ENCODE data around the gene SLAMF8. TPM values are rescaled to one million over a fixed set of nuclear protein-coding genes. Genes with fewer than 3 reads are reported as not detected.

The SLAMF8 gene
- total RNA-seq, 1 donor from 2014 or later: not detected

DNA sequence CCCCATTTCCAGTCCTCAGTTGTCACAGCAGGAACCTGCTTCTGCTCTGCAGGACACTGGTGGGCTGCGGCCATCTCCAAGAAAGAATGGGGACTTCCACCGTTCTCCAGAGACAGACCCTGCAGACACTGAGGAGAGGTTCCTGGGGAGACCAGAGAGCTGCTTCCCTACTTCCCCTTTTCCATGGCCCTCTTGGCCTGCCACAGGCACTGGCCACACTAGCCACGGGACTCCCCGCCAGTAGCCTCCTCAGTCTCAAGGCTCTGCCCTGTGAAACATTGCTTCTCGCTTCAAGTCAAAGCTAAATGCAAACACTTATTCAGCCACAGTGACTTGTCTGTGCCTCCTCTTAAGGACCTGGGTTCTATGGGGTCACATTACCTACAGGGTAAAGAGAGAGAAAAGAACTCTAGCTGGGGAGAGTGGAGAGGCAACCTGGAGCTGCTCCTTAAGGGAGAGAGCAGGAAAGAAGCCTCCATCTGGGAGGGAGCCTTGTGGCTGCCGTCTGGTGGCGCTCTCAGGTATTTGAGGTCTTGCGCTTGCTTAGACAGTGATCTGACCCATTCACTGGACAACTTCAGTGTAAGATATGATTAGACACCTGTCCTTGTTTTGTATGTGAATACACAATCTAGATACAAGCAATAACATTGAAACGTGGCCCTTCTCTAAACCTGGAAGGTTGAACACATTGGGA, 5.4 kb upstream of the SLAMF8 start:
- H3K36me3 Mint-ChIP-seq (ENCODE audit: low read depth): no peaks in the 10 kb centered on the region
- DNase-seq (ENCODE audit: low read depth, low spot score): no peak
- H3K4me3 Mint-ChIP-seq: no peak overlapping the region
- no peak overlapping the region for H3K27ac Mint-ChIP-seq (ENCODE audit: unreplicated experiment)
- no peaks in the 10 kb centered on the region for H3K9me3 Mint-ChIP-seq
- H3K4me1 Mint-ChIP-seq: no peaks in the 10 kb centered on the region
- peaks cover 50% of the 10 kb centered on the region for H3K27me3 Mint-ChIP-seq (ENCODE audit: low read depth)
- TF ChIP-seq, protein P1, sequence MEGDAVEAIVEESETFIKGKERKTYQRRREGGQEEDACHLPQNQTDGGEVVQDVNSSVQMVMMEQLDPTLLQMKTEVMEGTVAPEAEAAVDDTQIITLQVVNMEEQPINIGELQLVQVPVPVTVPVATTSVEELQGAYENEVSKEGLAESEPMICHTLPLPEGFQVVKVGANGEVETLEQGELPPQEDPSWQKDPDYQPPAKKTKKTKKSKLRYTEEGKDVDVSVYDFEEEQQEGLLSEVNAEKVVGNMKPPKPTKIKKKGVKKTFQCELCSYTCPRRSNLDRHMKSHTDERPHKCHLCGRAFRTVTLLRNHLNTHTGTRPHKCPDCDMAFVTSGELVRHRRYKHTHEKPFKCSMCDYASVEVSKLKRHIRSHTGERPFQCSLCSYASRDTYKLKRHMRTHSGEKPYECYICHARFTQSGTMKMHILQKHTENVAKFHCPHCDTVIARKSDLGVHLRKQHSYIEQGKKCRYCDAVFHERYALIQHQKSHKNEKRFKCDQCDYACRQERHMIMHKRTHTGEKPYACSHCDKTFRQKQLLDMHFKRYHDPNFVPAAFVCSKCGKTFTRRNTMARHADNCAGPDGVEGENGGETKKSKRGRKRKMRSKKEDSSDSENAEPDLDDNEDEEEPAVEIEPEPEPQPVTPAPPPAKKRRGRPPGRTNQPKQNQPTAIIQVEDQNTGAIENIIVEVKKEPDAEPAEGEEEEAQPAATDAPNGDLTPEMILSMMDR (conservative IDR thresholded peaks at IDR 0.05): no peak

DNA sequence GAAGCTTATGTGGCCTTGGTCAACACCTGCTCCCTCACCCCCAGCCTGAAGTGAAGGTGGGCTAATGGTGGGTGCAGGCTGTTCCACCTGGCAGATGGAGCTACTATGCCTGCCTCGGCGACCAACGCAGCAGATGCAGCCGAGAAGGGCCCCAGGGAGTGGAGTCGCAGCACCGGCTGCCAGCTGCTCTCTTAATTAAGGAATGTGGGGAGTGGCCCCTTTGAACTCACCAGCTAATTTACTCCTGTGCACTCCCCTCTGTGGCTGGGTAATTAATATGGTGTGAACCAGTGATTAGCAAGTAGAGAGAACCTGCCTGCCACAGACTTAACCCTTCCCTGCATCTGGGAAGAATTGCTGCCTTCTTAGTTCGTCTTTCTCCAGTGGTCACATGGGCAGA, 3.3 kb upstream of the SLAMF8 start:
- TF ChIP-seq, protein P1 (conservative IDR thresholded peaks at IDR 0.05): no peak
- DNase-seq (ENCODE audit: low read depth, low spot score): no peak
- H3K36me3 Mint-ChIP-seq (ENCODE audit: low read depth): no peaks in the 10 kb centered on the region
- H3K27me3 Mint-ChIP-seq (ENCODE audit: low read depth): peaks cover 50% of the 10 kb centered on the region
- H3K9me3 Mint-ChIP-seq: no peaks in the 10 kb centered on the region
- no peak overlapping the region for H3K27ac Mint-ChIP-seq (ENCODE audit: unreplicated experiment)
- H3K4me1 Mint-ChIP-seq: no peaks in the 10 kb centered on the region
- H3K4me3 Mint-ChIP-seq: no peak overlapping the region

DNA sequence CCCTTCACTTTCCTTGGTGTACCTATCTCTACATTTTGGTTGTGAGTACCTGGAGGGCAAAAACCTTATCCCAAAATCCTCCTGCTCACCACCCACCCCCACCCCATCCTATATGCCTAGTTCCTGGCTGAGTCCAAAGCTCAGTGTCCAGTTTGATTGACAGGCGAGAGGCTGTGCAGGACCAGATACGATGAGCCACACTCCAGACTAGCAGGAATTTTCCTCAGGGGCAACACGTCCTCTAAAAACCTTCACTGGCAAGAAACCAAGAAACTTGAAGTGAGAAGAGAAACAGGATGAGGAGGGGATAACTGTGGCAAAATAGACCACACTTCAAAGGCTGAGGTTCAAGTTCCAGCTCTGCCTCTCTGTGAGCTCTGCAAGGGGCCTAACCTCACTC, 1.1 kb upstream of the SLAMF8 start:
- Mint-ChIP-seq H3K27me3 (ENCODE audit: low read depth) (peaks cover 50% of the 10 kb centered on the region), H3K27ac (ENCODE audit: unreplicated experiment) (no peak overlapping the region), H3K9me3 (no peaks in the 10 kb centered on the region), H3K36me3 (ENCODE audit: low read depth) (no peaks in the 10 kb centered on the region), H3K4me3 (no peak overlapping the region), H3K4me1 (no peaks in the 10 kb centered on the region)
- no peak for DNase-seq (ENCODE audit: low read depth, low spot score)
- TF ChIP-seq, protein P1 (conservative IDR thresholded peaks at IDR 0.05): no peak

DNA sequence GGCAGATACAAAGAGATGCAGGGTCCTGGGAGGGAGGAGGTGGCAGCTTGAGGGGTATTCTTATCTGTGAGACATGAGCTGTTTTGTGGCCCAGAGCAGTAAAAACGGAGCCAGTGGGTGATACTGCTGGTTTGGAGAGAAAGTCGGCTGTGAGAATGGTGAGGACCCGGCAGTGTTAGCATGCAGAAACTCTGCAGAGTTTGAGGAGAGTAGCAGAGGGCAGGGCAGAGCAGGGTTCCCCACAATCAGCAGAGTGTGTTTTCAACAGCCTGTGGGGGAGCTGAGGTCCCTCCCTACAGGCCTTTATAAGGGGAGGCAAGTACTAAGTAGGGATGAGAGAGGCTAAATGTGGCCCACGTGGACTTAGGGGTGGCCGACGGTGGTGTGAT, 423 bp downstream of the SLAMF8 start:
- no peaks in the 10 kb centered on the region for H3K9me3 Mint-ChIP-seq
- peaks cover 3% of the 10 kb centered on the region for H3K4me1 Mint-ChIP-seq
- no peak for DNase-seq (ENCODE audit: low read depth, low spot score)
- no peaks in the 10 kb centered on the region for H3K36me3 Mint-ChIP-seq (ENCODE audit: low read depth)
- TF ChIP-seq, protein P1 (conservative IDR thresholded peaks at IDR 0.05): no peak
- peaks cover 38% of the 10 kb centered on the region for H3K27me3 Mint-ChIP-seq (ENCODE audit: low read depth)
- no peak overlapping the region for H3K4me3 Mint-ChIP-seq
- no peak overlapping the region for H3K27ac Mint-ChIP-seq (ENCODE audit: unreplicated experiment)

DNA sequence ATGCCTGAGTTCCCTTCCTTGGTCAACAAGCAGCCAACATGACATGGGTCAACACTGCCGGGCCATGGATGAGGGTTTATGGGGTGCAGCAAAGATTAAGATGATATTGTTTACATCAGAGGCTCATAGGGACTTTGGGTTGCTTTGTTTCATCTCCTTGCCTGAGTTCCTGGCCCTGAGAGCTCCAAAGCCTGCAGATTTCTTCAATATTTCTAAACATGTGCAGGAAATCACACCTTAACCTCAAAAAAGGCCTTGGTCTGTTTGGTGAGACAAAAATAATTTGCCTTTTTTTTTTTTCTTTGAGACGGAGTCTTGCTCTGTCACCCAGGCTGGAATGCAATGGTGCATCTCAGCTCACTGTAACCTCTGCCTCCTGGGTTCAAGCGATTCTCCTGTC, 876 bp downstream of the SLAMF8 start:
- no peaks in the 10 kb centered on the region for H3K9me3 Mint-ChIP-seq
- TF ChIP-seq, protein P1 (conservative IDR thresholded peaks at IDR 0.05): no peak
- H3K27ac Mint-ChIP-seq (ENCODE audit: unreplicated experiment): no peak overlapping the region
- H3K27me3 Mint-ChIP-seq (ENCODE audit: low read depth): peaks cover 34% of the 10 kb centered on the region
- peaks cover 3% of the 10 kb centered on the region for H3K4me1 Mint-ChIP-seq
- no peak for DNase-seq (ENCODE audit: low read depth, low spot score)
- no peak overlapping the region for H3K4me3 Mint-ChIP-seq
- no peaks in the 10 kb centered on the region for H3K36me3 Mint-ChIP-seq (ENCODE audit: low read depth)

All from neural crest cell (in vitro differentiated cells).